Psoas muscle (tissue), 8 donors: ENCODE results near the gene RNF220. TPM values are rescaled to one million over a fixed set of nuclear protein-coding genes. Genes with fewer than 3 reads are reported as not detected.

ENCODE experiments used
- ATAC-seq, 4 donors: fragments of 200-7000 bp; cut with Tn5 transposase; one replicate each; pipeline ENCODE4 v1.9.1; 2020; ENCODE audit warnings: moderate library complexity in 3 of 4, mild to moderate bottlenecking in 2 of 4
- DNase-seq, 2 donors: peaks; one replicate each; pipeline ENCODE4 v3.0.0-alpha.2; 2020
- H3K27ac ChIP-seq: fragments of 200-600 bp; one replicate; pipeline ENCODE4 v1.8.0; 2022
- H3K27me3 ChIP-seq, 3 donors: fragments of 200-600 bp in 1 of 3; one replicate each; pipeline versions ENCODE4 v1.6.1 to v1.8.0; 2013 to 2022; ENCODE audit warnings: low read length in 2 of 3, mild to moderate bottlenecking in 2 of 3, moderate library complexity in 1 of 3; ENCODE audit not compliant: insufficient read depth in 3 of 3
- H3K36me3 ChIP-seq, 2 donors: fragments of 200-600 bp in 1 of 2; one replicate each; pipeline versions ENCODE4 v1.6.1 to v1.8.0; 2013 to 2022; ENCODE audit warnings: low read depth in 1 of 2, mild to moderate bottlenecking in 1 of 2, moderate library complexity in 1 of 2; ENCODE audit not compliant: insufficient read depth in 1 of 2
- H3K4me1 ChIP-seq: fragments of 200-600 bp; one replicate; pipeline ENCODE4 v1.8.0; 2022
- H3K4me3 ChIP-seq: fragments of 200-600 bp; one replicate; pipeline ENCODE4 v1.8.0; 2022; ENCODE audit warnings: mild to moderate bottlenecking
- H3K9me3 ChIP-seq: fragments of 200-600 bp; one replicate; pipeline ENCODE4 v1.8.0; 2022
- CTCF ChIP-seq: fragments of 200-600 bp; IDR thresholded peaks from one replicate; pipeline ENCODE4 v1.8.0; 2022; ENCODE audit warnings: antibody characterized with exemption
- WGBS, 3 donors: extraction: QIAGEN DNeasy Blood & Tissue Kit; methylation state at CpG; one replicate each; pipeline versions ENCODE4 v1.1.6 to v1.1.7; 2013; 5-methylcytosine and 5-hydroxymethylcytosine counted together
- intact Hi-C, 2 donors: fragments of 100-400 bp; cut with DNase I; formaldehyde crosslinking; loops; one replicate each; pipeline versions ENCODE4 v1.11.0 to v1.14.2; 2022
- polyA plus RNA-seq, 3 donors: library from polyadenylated mRNA; stranded (reverse); fragments of 200-250 nt; gene quantifications; one replicate each; pipeline ENCODE4 v1.2.3, GENCODE V29; 2013
- total RNA-seq, 4 donors: library from RNA; stranded (reverse); fragmentation: NEBNext Ultra II Directional in 2 of 4; extraction: Animal tissue kit (Norgen Biotek cat#: 25700) in 2 of 4; gene quantifications; one replicate each; pipeline versions ENCODE4 v1.2.1 to v1.2.4, GENCODE V29; 2021 to 2023
- donor health status: healthy with polysubstance abuse.
- donor health status: DM: no; HTN: no; CAD: no; lungs with moderate emphysema.
- donor health status: Bipolar disorder and iron deficiency.
- donor health status: healthy.
- donor health status: DM: yes; HTN: yes; CAD: no.
- donor health status: DM: no; HTN: no; CAD: no.
- donor health status: DM: no; HTN: no; CAD: no.
- donor health status: DM: yes; HTN: yes; CAD: no.

Gene RNF220
- total and polyA plus RNA-seq, 7 donors, result 61.1 to 133 (median 75.5) TPM

- H3K36me3 ChIP-seq, result peaks cover 0 to 18% of the 10 kb centered on the region in 2 donors
- 68 to 71% (median 69%) methylated on average over 5 of the region's 5 CpGs for WGBS, 3 donors
- no peak overlapping the region for H3K4me3 ChIP-seq
- peak in 1 of 2 donors; percentile 56 for DNase-seq
- H3K27ac ChIP-seq, result no peak overlapping the region
- peak; percentile 61 for TF ChIP-seq CTCF
- peaks cover 2% of the 10 kb centered on the region for H3K4me1 ChIP-seq
- no peaks in the 10 kb centered on the region for H3K27me3 ChIP-seq
- peak in 3 of 4 donors; percentile 31 to 47 (median 36) for ATAC-seq
- H3K9me3 ChIP-seq, result no peaks in the 10 kb centered on the region
- intact Hi-C loops, result loop anchor here in 1 of 2 donors (10.0 kb wide), 1 partner anchor 441 kb away; the partner anchor contains the start of gene DMAP1
These were observed 250.6 kb downstream of the RNF220 start for GRCh38 chr1:44655609-44656008.

- TF ChIP-seq CTCF, result no peak
- H3K4me3 ChIP-seq, result no peak overlapping the region
- intact Hi-C loops, result loop anchor here in 1 of 2 donors (10.0 kb wide), 1 partner anchor 445 kb away; the partner anchor contains the start of gene DMAP1
- no peaks in the 10 kb centered on the region for H3K9me3 ChIP-seq
- no peaks in the 10 kb centered on the region for H3K27me3 ChIP-seq
- ATAC-seq (no peak), DNase-seq (no peak)
- H3K27ac ChIP-seq, result no peak overlapping the region
- 85 to 93% (median 89%) methylated on average over 3 to 4 of the region's 4 CpGs for WGBS, 3 donors
- peaks cover 0 to 2% of the 10 kb centered on the region in 2 donors for H3K36me3 ChIP-seq
- no peaks in the 10 kb centered on the region for H3K4me1 ChIP-seq
These were observed 254.5 kb downstream of the RNF220 start for GRCh38 chr1:44659566-44659965.

DNA sequence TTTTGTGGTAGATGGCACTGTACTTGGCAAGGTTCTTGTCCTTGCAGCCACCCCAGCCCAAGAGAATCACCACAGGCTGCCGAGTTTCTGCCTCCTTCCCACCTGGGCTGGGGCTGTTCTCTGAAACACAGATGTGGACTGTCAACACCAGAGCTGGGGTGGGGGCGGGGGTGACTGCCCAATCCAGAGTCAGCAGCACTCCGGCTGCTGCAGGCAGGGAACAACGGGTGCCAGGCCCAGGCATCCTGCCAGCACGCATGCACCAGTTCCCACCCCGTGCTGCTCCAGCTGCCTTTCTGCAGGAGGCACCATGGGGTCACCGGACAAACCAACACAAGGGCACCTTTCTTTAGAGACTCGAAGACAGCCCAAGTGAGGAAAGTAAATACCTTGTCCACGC is 255.1 kb downstream of the RNF220 start:
- 24 to 38% (median 25%) methylated on average over 9 of the region's 9 CpGs for WGBS, 3 donors
- H3K36me3 ChIP-seq, result no peaks in the 10 kb centered on the region
- DNase-seq, result peak; percentile 40 to 74

GRCh38 chr1:44661781-44662682 is 257.0 kb downstream of the RNF220 start:
- intact Hi-C loops, result no loop called here
- DNase-seq (no peak), ATAC-seq (no peak)
- Histone ChIP-seq H3K9me3 (no peaks in the 10 kb centered on the region), H3K27me3 (no peaks in the 10 kb centered on the region), H3K4me3 (no peak overlapping the region), H3K27ac (no peak overlapping the region), H3K36me3 (no peaks in the 10 kb centered on the region), H3K4me1 (no peaks in the 10 kb centered on the region)
- TF ChIP-seq CTCF, result no peak
- WGBS, 3 donors, result 46 to 62% (median 52%) methylated on average over 15 of the region's 15 CpGs

More for the DNA sequence above, 255.1 kb downstream of the RNF220 start:
- Histone ChIP-seq H3K4me3 (no peak overlapping the region), H3K4me1 (no peaks in the 10 kb centered on the region), H3K27ac (no peak overlapping the region), H3K27me3 (no peaks in the 10 kb centered on the region), H3K9me3 (no peaks in the 10 kb centered on the region)
- no peak for TF ChIP-seq CTCF
- intact Hi-C loops, result no loop called here
- ATAC-seq, result peak; percentile 74 to 85 (median 80)
